OCI-LY7 (cell line): ENCODE data around the gene C9. TPM values are rescaled to one million over a fixed set of nuclear protein-coding genes. Genes with fewer than 3 reads are reported as not detected.

ENCODE experiments used
- BruUV-seq: library from RNA; stranded (reverse); fragments of 400-500 nt; replicated peaks from 2 replicates; lab custom pipeline; 2021; lab: Mats Ljungman, UMichigan
- CTCF ChIA-PET: fragments of 300-600 bp; sonication (Branson Sonifier 250); formaldehyde crosslinking; loops from one replicate; lab custom pipeline; 2022; ENCODE audit warnings: antibody characterized with exemption; ENCODE audit not compliant: unreplicated experiment; lab: Charles Lee
- POLR2A ChIA-PET: fragments of 300-600 bp; sonication (Branson Sonifier 250); formaldehyde crosslinking; loops from one replicate; lab custom pipeline; 2022; ENCODE audit warnings: antibody characterized with exemption; lab: Charles Lee
- DNase-seq: peaks from one replicate; pipeline ENCODE4 v3.0.0-alpha.2; 2015; ENCODE audit warnings: low spot score
- H2AFZ ChIP-seq: fragments of 200-600 bp; sonication (generic), shearing (Covaris generic); 2 replicates; pipeline ENCODE4 v1.6.1; 2014; ENCODE audit warnings: mild to moderate bottlenecking, antibody characterized with exemption, low read length, moderate library complexity
- H3K27ac ChIP-seq: fragments of 200-600 bp; sonication (generic); 2 replicates; pipeline ENCODE4 v1.5.1; 2014; ENCODE audit warnings: mixed run types, low read depth, mild to moderate bottlenecking, moderate library complexity, low read length, inconsistent platforms; ENCODE audit not compliant: poor library complexity, severe bottlenecking
- H3K36me3 ChIP-seq: fragments of 200-600 bp; sonication (generic); 2 replicates; pipeline ENCODE4 v1.6.1; 2014; ENCODE audit warnings: mild to moderate bottlenecking, antibody characterized with exemption, low read length, moderate library complexity, mixed read lengths; ENCODE audit not compliant: insufficient read depth
- H3K4me1 ChIP-seq: fragments of 200-600 bp; sonication (generic); 2 replicates; pipeline ENCODE4 v1.5.1; 2014; ENCODE audit warnings: mild to moderate bottlenecking, low read length; ENCODE audit not compliant: insufficient read depth, poor library complexity, severe bottlenecking
- H3K4me2 ChIP-seq: fragments of 200-600 bp; sonication (generic); 2 replicates; pipeline ENCODE4 v1.6.1; 2014; ENCODE audit warnings: mild to moderate bottlenecking, low read length
- H3K4me3 ChIP-seq: fragments of 200-600 bp; sonication (generic); 2 replicates; pipeline ENCODE4 v1.5.1; 2014; ENCODE audit warnings: mild to moderate bottlenecking, low read depth, low read length; ENCODE audit not compliant: poor library complexity, severe bottlenecking
- H3K79me2 ChIP-seq: fragments of 200-600 bp; sonication (generic); 2 replicates; pipeline ENCODE4 v1.6.1; 2016; ENCODE audit warnings: low read depth, mild to moderate bottlenecking, low read length, moderate library complexity, mixed read lengths; ENCODE audit not compliant: insufficient read depth
- H3K9me2 ChIP-seq: fragments of 200-600 bp; sonication (generic); 2 replicates; pipeline ENCODE4 v1.6.1; 2016; ENCODE audit warnings: mild to moderate bottlenecking, low read length, mixed read lengths; ENCODE audit not compliant: insufficient read depth
- H3K9me3 ChIP-seq: fragments of 200-600 bp; sonication (generic); 2 replicates; pipeline ENCODE4 v1.6.1; 2014; ENCODE audit warnings: mild to moderate bottlenecking, mixed run types, low read length, mixed read lengths
- H4K20me1 ChIP-seq: fragments of 200-600 bp; sonication (generic); 2 replicates; pipeline ENCODE4 v1.6.1; 2014; ENCODE audit warnings: mild to moderate bottlenecking, antibody characterized with exemption, low read length, moderate library complexity, mixed read lengths; ENCODE audit not compliant: insufficient read depth
- EZH2phosphoT487 ChIP-seq: fragments of 200-600 bp; sonication (generic); IDR thresholded peaks from 2 replicates; pipeline ENCODE4 v1.6.1; 2018; ENCODE audit warnings: low read depth, borderline replicate concordance, mild to moderate bottlenecking, mixed run types, antibody characterized with exemption, low read length, moderate library complexity, mixed read lengths
- intact Hi-C: fragments of 100-400 bp; cut with micrococcal nuclease; formaldehyde crosslinking; loops from one replicate; pipeline ENCODE4 v1.10.0; 2022; ENCODE audit not compliant: unreplicated experiment
- total RNA-seq, 2 experiments: library from RNA; depleted of rRNA in 1 of 2; stranded (reverse); fragments of >200 nt in 1 of 2; shearing (Covaris generic) in 1 of 2; gene quantifications; 2 replicates each; pipeline ENCODE4 v1.2.3, GENCODE V29; 2014 to 2022
- TF ChIP-seq, protein P1 (sequence below): fragments of 200-600 bp; sonication (generic); conservative IDR thresholded peaks from 2 replicates; pipeline ENCODE4 v1.5.1; 2014; ENCODE audit warnings: mild to moderate bottlenecking, antibody characterized with exemption, low read length, moderate library complexity, mixed read lengths

C9 gene
- total RNA-seq, 2 experiments from 2014 or later = not detected

DNA sequence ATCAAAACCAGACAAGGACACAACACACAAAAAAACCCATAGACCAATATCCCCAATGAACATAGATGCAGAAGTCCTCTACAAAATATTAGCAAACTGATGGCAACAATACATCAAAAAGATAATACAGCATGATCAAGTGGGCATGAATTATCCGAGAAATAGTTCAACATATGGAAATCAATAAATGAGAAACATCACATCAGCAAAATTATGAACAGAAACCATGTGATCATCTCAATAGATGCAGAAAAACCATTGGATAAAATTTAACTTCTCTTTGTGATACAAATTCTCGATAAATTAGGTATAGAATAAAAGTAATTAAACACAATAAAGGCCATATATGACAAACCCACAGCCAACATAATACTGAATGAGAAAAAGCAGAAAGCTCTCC, 69.6 kb downstream of the C9 start:
- TF ChIP-seq, protein P1, sequence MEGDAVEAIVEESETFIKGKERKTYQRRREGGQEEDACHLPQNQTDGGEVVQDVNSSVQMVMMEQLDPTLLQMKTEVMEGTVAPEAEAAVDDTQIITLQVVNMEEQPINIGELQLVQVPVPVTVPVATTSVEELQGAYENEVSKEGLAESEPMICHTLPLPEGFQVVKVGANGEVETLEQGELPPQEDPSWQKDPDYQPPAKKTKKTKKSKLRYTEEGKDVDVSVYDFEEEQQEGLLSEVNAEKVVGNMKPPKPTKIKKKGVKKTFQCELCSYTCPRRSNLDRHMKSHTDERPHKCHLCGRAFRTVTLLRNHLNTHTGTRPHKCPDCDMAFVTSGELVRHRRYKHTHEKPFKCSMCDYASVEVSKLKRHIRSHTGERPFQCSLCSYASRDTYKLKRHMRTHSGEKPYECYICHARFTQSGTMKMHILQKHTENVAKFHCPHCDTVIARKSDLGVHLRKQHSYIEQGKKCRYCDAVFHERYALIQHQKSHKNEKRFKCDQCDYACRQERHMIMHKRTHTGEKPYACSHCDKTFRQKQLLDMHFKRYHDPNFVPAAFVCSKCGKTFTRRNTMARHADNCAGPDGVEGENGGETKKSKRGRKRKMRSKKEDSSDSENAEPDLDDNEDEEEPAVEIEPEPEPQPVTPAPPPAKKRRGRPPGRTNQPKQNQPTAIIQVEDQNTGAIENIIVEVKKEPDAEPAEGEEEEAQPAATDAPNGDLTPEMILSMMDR = no peak
- no peak for TF ChIP-seq EZH2phosphoT487
- H4K20me1 ChIP-seq = no peaks in the 10 kb centered on the region
- no peaks in the 10 kb centered on the region for H3K79me2 ChIP-seq
- H3K4me3 ChIP-seq = no peak overlapping the region
- no peaks in the 10 kb centered on the region for H3K36me3 ChIP-seq
- ChIA-PET CTCF (no interaction called here), POLR2A (no interaction called here)
- intact Hi-C loops = no loop called here
- peaks cover 4% of the 10 kb centered on the region; the same call in 1 of the 2 replicates for H3K9me2 ChIP-seq
- no peaks in the 10 kb centered on the region for H3K4me1 ChIP-seq
- no peak overlapping the region for H3K27ac ChIP-seq
- H2AFZ ChIP-seq = no peak overlapping the region
- no peak overlapping the region for H3K4me2 ChIP-seq
- no peaks in the 10 kb centered on the region for H3K9me3 ChIP-seq
- no peak for DNase-seq
- BruUV-seq = no TSS peak

DNA sequence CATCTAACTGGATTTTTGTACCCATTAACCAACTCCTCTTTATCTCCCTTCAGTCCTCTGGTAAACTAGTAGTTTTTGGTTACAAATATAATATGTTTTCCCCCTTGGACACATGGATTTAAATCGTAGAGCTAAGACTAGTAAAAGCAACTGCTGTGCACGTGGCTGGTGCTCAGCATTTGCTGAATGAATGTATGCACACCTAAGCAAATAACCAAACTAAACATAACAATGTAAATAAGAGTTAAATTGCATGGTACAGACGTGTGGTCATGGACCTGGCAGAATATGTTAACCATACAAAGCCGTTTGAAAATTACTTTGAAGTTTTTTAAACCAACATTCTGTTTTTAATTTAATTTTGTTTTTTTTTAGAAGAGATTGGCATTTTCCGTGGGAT, 79.7 kb downstream of the C9 start:
- H3K4me2 ChIP-seq = no peak overlapping the region

More for the DNA sequence above, 79.7 kb downstream of the C9 start:
- no peaks in the 10 kb centered on the region for H3K9me2 ChIP-seq
- no peak overlapping the region for H2AFZ ChIP-seq
- ChIA-PET POLR2A (interaction anchor here (0.5 kb wide), 2 partner anchors 70 to 120 kb away, joined by 3 read pairs; no protein-coding TSS in a partner anchor), CTCF (no interaction called here)
- H3K79me2 ChIP-seq = no peaks in the 10 kb centered on the region
- H3K4me1 ChIP-seq = no peaks in the 10 kb centered on the region
- H3K27ac ChIP-seq = no peak overlapping the region
- H3K9me3 ChIP-seq = no peaks in the 10 kb centered on the region
- no peak overlapping the region for H3K4me3 ChIP-seq
- no peaks in the 10 kb centered on the region for H4K20me1 ChIP-seq
- intact Hi-C loops = loop anchor here (10.0 kb wide), 1 partner anchor 70 kb away; the partner anchor contains the start of gene FYB1
- H3K36me3 ChIP-seq = no peaks in the 10 kb centered on the region
- no peak for DNase-seq
- no TSS peak for BruUV-seq
- TF ChIP-seq, protein P1 = no peak
- TF ChIP-seq EZH2phosphoT487 = no peak
